H1 (cell line): ENCODE data around the gene MYH16. TPM values are rescaled to one million over a fixed set of nuclear protein-coding genes. Genes with fewer than 3 reads are reported as not detected.

ENCODE experiments used
- CTCF ChIA-PET: fragments of 300-600 bp; sonication (Branson Sonifier 250); formaldehyde crosslinking; loops from one replicate; lab custom pipeline; 2021; ENCODE audit not compliant: partially characterized antibody; lab: Charles Lee
- POLR2A ChIA-PET: fragments of 300-600 bp; sonication (Branson Sonifier 250); formaldehyde crosslinking; loops from one replicate; lab custom pipeline; 2021; ENCODE audit warnings: inconsistent platforms; ENCODE audit not compliant: partially characterized antibody; lab: Charles Lee
- DNase-seq, 2 experiments: peaks; one replicate each; pipeline versions ENCODE4 v3.0.0 to v3.0.0-alpha.2; 2010 to 2022; ENCODE audit warnings: low spot score in 2 of 2, low read depth in 1 of 2, mixed read lengths in 1 of 2
- FAIRE-seq: peaks from 2 replicates; lab custom pipeline; 2011; peaks lifted over from hg19 to GRCh38; lab: Jason Lieb, UNC
- H2AFZ ChIP-seq: 2 replicates; pipeline ENCODE4 v1.8.1; 2012; ENCODE audit warnings: low read length, inconsistent platforms
- H2AK5ac ChIP-seq: 2 replicates; pipeline ENCODE4 v1.6.1; 2013; ENCODE audit warnings: low read depth, low read length
- H2BK120ac ChIP-seq: replicated peaks from 2 replicates; pipeline ENCODE3; 2013; ENCODE audit warnings: low read depth, low read length, inconsistent platforms
- H2BK12ac ChIP-seq: 2 replicates; pipeline ENCODE4 v1.6.1; 2013; ENCODE audit warnings: low read depth, low read length
- H2BK15ac ChIP-seq: 2 replicates; pipeline ENCODE4 v1.6.1; 2013; ENCODE audit warnings: low read length
- H2BK20ac ChIP-seq: 2 replicates; pipeline ENCODE4 v1.6.1; 2013; ENCODE audit warnings: low read length
- H2BK5ac ChIP-seq: 2 replicates; pipeline ENCODE4 v1.6.1; 2013; ENCODE audit warnings: low read depth, low read length
- H3K14ac ChIP-seq: 2 replicates; pipeline ENCODE4 v1.6.1; 2013; ENCODE audit warnings: inconsistent platforms; ENCODE audit not compliant: insufficient read length
- H3K18ac ChIP-seq: 2 replicates; pipeline ENCODE4 v1.6.1; 2013; ENCODE audit warnings: low read length; ENCODE audit errors: extremely low read depth
- H3K23ac ChIP-seq: 2 replicates; pipeline ENCODE4 v1.6.1; 2013; ENCODE audit warnings: inconsistent platforms; ENCODE audit not compliant: insufficient read length
- H3K23me2 ChIP-seq: 2 replicates; pipeline ENCODE4 v1.6.1; 2013; ENCODE audit warnings: low read depth, low read length
- H3K27ac ChIP-seq: 2 replicates; pipeline ENCODE4 v1.6.1; 2011; ENCODE audit warnings: low read depth, low read length, inconsistent platforms
- H3K27me3 ChIP-seq, 4 experiments: replicated peaks in 1 of 4; 1 replicate in 1 of 4; 2 replicates in 3 of 4; pipeline versions ENCODE4 v1.6.1 to v1.8.1; 2011 to 2013; ENCODE audit warnings: low read length in 3 of 4, mild to moderate bottlenecking in 3 of 4, inconsistent platforms in 2 of 4, mixed read lengths in 2 of 4, moderate library complexity in 1 of 4; ENCODE audit not compliant: control insufficient read depth in 3 of 4, insufficient read depth in 3 of 4; ENCODE audit errors: extremely low read depth in 1 of 4
- H3K36me3 ChIP-seq, 4 experiments: 2 replicates each; pipeline versions ENCODE4 v1.6.1 to v1.8.1; 2011 to 2013; ENCODE audit warnings: mild to moderate bottlenecking in 4 of 4, low read length in 3 of 4, moderate library complexity in 2 of 4, control low read depth in 1 of 4, inconsistent platforms in 1 of 4; ENCODE audit not compliant: insufficient read depth in 4 of 4, control insufficient read depth in 2 of 4
- H3K4ac ChIP-seq: replicated peaks from 2 replicates; pipeline ENCODE3; 2013; ENCODE audit warnings: low read length, low read depth, mixed read lengths, inconsistent platforms; ENCODE audit not compliant: insufficient read length
- H3K4me1 ChIP-seq, 4 experiments: replicated peaks in 1 of 4; 1 replicate in 1 of 4; 2 replicates in 3 of 4; pipeline versions ENCODE4 v1.6.1 to v1.8.1; 2011 to 2013; ENCODE audit warnings: low read length in 3 of 4, inconsistent platforms in 2 of 4, mixed read lengths in 1 of 4; ENCODE audit not compliant: insufficient read depth in 4 of 4, control insufficient read depth in 3 of 4
- H3K4me2 ChIP-seq, 2 experiments: 2 replicates each; pipeline versions ENCODE4 v1.6.1 to v1.8.1; 2011 to 2013; ENCODE audit warnings: low read depth in 2 of 2, low read length in 2 of 2, control low read depth in 1 of 2, inconsistent platforms in 1 of 2, mild to moderate bottlenecking in 1 of 2; ENCODE audit not compliant: insufficient read depth in 1 of 2
- H3K4me3 ChIP-seq, 4 experiments: fragments of 200-600, 300-600 bp in 1 of 4; sonication (generic), shearing (Covaris generic), sonication (Bioruptor Twin) in 1 of 4; 2 replicates each; pipeline versions ENCODE4 v1.5.1 to v1.8.1; 2011 to 2016; ENCODE audit warnings: low read length in 4 of 4, low read depth in 3 of 4, control low read depth in 2 of 4, inconsistent platforms in 2 of 4, mild to moderate bottlenecking in 2 of 4, mixed read lengths in 1 of 4, moderate library complexity in 1 of 4; ENCODE audit not compliant: insufficient read depth in 2 of 4; ENCODE audit errors: extremely low read depth in 1 of 4
- H3K56ac ChIP-seq: replicated peaks from 2 replicates; pipeline ENCODE3; 2013; ENCODE audit warnings: low read depth, mild to moderate bottlenecking, mixed read lengths, low read length, inconsistent platforms; ENCODE audit not compliant: insufficient read length
- H3K79me1 ChIP-seq: 2 replicates; pipeline ENCODE4 v1.6.1; 2013; ENCODE audit warnings: low read depth, low read length, control low read depth
- H3K79me2 ChIP-seq, 2 experiments: 2 replicates each; pipeline versions ENCODE4 v1.6.1 to v1.8.1; 2012 to 2013; ENCODE audit warnings: low read length in 2 of 2, mild to moderate bottlenecking in 2 of 2, inconsistent platforms in 1 of 2; ENCODE audit not compliant: insufficient read depth in 2 of 2, control insufficient read depth in 1 of 2
- H3K9ac ChIP-seq, 4 experiments: replicated peaks in 1 of 4; 1 replicate in 1 of 4; 2 replicates in 3 of 4; pipeline versions ENCODE4 v1.6.1 to v1.8.1; 2011 to 2013; ENCODE audit warnings: low read depth in 3 of 4, low read length in 3 of 4, control low read depth in 2 of 4, mild to moderate bottlenecking in 2 of 4, moderate library complexity in 2 of 4, inconsistent platforms in 1 of 4; ENCODE audit errors: extremely low read depth in 1 of 4
- H3K9me3 ChIP-seq, 2 experiments: 2 replicates each; pipeline versions ENCODE4 v1.6.1 to v1.8.1; 2012 to 2013; ENCODE audit warnings: mild to moderate bottlenecking in 2 of 2, moderate library complexity in 2 of 2, control low read depth in 1 of 2, inconsistent platforms in 1 of 2, low read depth in 1 of 2, low read length in 1 of 2, mixed read lengths in 1 of 2; ENCODE audit not compliant: insufficient read depth in 2 of 2
- H4K20me1 ChIP-seq, 2 experiments: replicated peaks in 1 of 2; 2 replicates each; pipeline versions ENCODE3 to v1.8.1; 2011 to 2013; ENCODE audit warnings: inconsistent platforms in 2 of 2, low read length in 2 of 2, mild to moderate bottlenecking in 1 of 2; ENCODE audit not compliant: insufficient read depth in 2 of 2, control insufficient read depth in 1 of 2
- H4K5ac ChIP-seq: 2 replicates; pipeline ENCODE4 v1.6.1; 2013; ENCODE audit warnings: low read length, low read depth, mixed read lengths, inconsistent platforms; ENCODE audit not compliant: insufficient read length
- H4K8ac ChIP-seq: 2 replicates; pipeline ENCODE4 v1.8.0; 2013; ENCODE audit warnings: mild to moderate bottlenecking, moderate library complexity, low read length, inconsistent platforms; ENCODE audit not compliant: insufficient read depth; ENCODE audit errors: extremely low read depth
- H4K91ac ChIP-seq: replicated peaks from 2 replicates; pipeline ENCODE3; 2013; ENCODE audit warnings: low read length, mixed read lengths, inconsistent platforms; ENCODE audit not compliant: insufficient read length
- CEBPB ChIP-seq: IDR thresholded peaks from 2 replicates; pipeline ENCODE4 v1.6.1; 2012; ENCODE audit warnings: low read depth, low read length
- CHD1 ChIP-seq: IDR thresholded peaks from 2 replicates; pipeline ENCODE4 v1.6.1; 2012; ENCODE audit warnings: low read depth, low read length, improper control_type of control experiment
- EGR1 ChIP-seq: IDR thresholded peaks from 2 replicates; pipeline ENCODE4 v1.6.1; 2011; ENCODE audit warnings: low read depth, low read length, borderline replicate concordance
- EP300 ChIP-seq, 2 experiments: IDR thresholded peaks; 1 replicate in 1 of 2; 2 replicates in 1 of 2; pipeline ENCODE4 v1.6.1; 2011 to 2012; ENCODE audit warnings: low read depth in 2 of 2, low read length in 2 of 2, mild to moderate bottlenecking in 2 of 2, borderline replicate concordance in 1 of 2, inconsistent platforms in 1 of 2, moderate library complexity in 1 of 2
- GTF2F1 ChIP-seq: IDR thresholded peaks from 2 replicates; pipeline ENCODE4 v1.6.1; 2012; ENCODE audit warnings: low read depth, low read length, improper control_type of control experiment, borderline replicate concordance
- POLR2AphosphoS5 ChIP-seq: IDR thresholded peaks from 2 replicates; pipeline ENCODE4 v1.6.1; 2011; ENCODE audit warnings: low read depth, low read length
- RFX5 ChIP-seq: IDR thresholded peaks from 2 replicates; pipeline ENCODE4 v1.6.1; 2011; ENCODE audit warnings: low read depth, low read length, improper control_type of control experiment, borderline replicate concordance
- SIN3A ChIP-seq, 2 experiments: IDR thresholded peaks in 1 of 2; conservative IDR thresholded peaks in 1 of 2; 2 replicates each; pipeline ENCODE4 v1.6.1; 2011 to 2012; ENCODE audit warnings: low read length in 2 of 2, improper control_type of control experiment in 1 of 2, low read depth in 1 of 2, mild to moderate bottlenecking in 1 of 2
- TEAD4 ChIP-seq: IDR thresholded peaks from 2 replicates; pipeline ENCODE4 v1.6.1; 2012; ENCODE audit warnings: low read depth, low read length, inconsistent platforms, mixed read lengths
- WGBS, 2 experiments: shearing (Covaris generic) in 1 of 2; methylation state at CpG; one replicate each; pipeline versions ENCODE4 v1.1.6 to v1.1.7; 2013 to 2015; ENCODE audit warnings: low lambda C conversion rate in 2 of 2, mixed read lengths in 2 of 2, inconsistent platforms in 1 of 2, low coverage in 1 of 2, missing lambda C conversion rate in 1 of 2; ENCODE audit not compliant: insufficient replicate concordance in 2 of 2, insufficient coverage in 1 of 2, insufficient read length in 1 of 2; ENCODE audit errors: extremely low coverage in 1 of 2, missing lambda C conversion rate in 1 of 2; 5-methylcytosine and 5-hydroxymethylcytosine counted together
- polyA plus RNA-seq, 7 experiments: library from polyadenylated mRNA; depleted of rRNA in 3 of 7; stranded (reverse) in 5 of 7; unstranded in 2 of 7; fragments of >200 nt in 5 of 7; fragments of 200-250 nt in 2 of 7; gene quantifications; 1 replicate in 5 of 7; 2 replicates in 1 of 7; 4 replicates in 1 of 7; pipeline versions ENCODE4 v1.2.1 to v1.2.3, GENCODE V29; 2011 to 2013; ENCODE audit warnings: missing spikeins in 2 of 7, mixed read lengths in 2 of 7
- total RNA-seq: library from RNA; stranded (reverse); fragmentation: NEBNext Ultra II Directional; extraction: Animal tissue kit (Norgen Biotek cat#: 25700); gene quantifications from 2 replicates; pipeline ENCODE4 v1.2.1, GENCODE V29; 2021
- TF ChIP-seq, protein P1 (sequence below): IDR thresholded peaks from 2 replicates; pipeline ENCODE4 v1.6.1; 2011; ENCODE audit warnings: low read depth, mild to moderate bottlenecking, low read length; ENCODE audit not compliant: insufficient read depth

The MYH16 gene
- total and polyA plus RNA-seq, 2 of the 8 experiments (the other 6 are each of a cell fraction or from before 2014, with no cell fraction given): not detected

DNA sequence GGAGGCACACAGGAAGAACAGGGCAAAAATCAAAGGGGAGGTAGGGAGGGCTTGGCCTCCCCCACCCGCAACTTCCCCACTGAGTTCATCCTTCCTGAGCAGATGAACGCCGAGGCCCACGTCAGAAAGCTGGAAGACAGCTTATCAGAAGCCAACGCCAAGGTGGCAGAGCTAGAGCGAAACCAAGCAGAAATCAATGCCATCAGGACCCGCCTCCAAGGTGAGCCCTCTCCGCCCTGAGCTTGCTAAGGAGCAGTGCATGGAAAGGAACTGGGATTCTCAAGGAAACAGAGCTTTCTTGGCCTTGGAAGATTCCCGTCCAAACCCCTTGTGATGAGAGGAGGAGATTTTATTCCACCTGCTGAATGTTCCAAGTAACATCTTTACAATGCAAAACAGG lies 16.5 kb downstream of the MYH16 start:
- H2AK5ac ChIP-seq: no peak overlapping the region
- peaks cover 0 to 4% (median 0%) of the 10 kb centered on the region in 4 experiments; a peak in 1 of 7 replicates for H3K4me1 ChIP-seq
- H3K14ac ChIP-seq: no peak overlapping the region
- no peak overlapping the region for H2BK15ac ChIP-seq
- H3K9me3 ChIP-seq: no peaks in the 10 kb centered on the region
- H3K4ac ChIP-seq: no peak overlapping the region
- WGBS, 2 experiments: 81% methylated on average over 9 of the region's 9 CpGs; no CpG with 5 or more reads in 1 of the 2 experiments
- no peak overlapping the region for H3K56ac ChIP-seq
- H2BK5ac ChIP-seq: no peak overlapping the region
- no peak overlapping the region for H4K91ac ChIP-seq
- H4K20me1 ChIP-seq: no peaks in the 10 kb centered on the region
- H3K23me2 ChIP-seq: no peaks in the 10 kb centered on the region
- H2BK120ac ChIP-seq: no peak overlapping the region
- TF ChIP-seq GTF2F1 (no peak), EGR1 (no peak), EP300 (IDR thresholded peaks at IDR 0.05; ENCODE audit: borderline replicate concordance in 1 of 2, low read depth in 2 of 2, low read length in 2 of 2) (no peak), CEBPB (no peak), POLR2AphosphoS5 (no peak), CHD1 (no peak), RFX5 (no peak), TEAD4 (no peak), SIN3A (conservative IDR thresholded peaks at IDR 0.05 in 1 of 2, IDR thresholded peaks at IDR 0.05 in 1 of 2; ENCODE audit: low read depth in 1 of 2, low read length in 2 of 2) (no peak)
- TF ChIP-seq, protein P1, sequence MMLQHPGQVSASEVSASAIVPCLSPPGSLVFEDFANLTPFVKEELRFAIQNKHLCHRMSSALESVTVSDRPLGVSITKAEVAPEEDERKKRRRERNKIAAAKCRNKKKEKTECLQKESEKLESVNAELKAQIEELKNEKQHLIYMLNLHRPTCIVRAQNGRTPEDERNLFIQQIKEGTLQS: no peak
- TF ChIP-seq, all 59 proteins: peak for 0
- Histone ChIP-seq H3K4me3 (no peak overlapping the region), H3K27me3 (no peaks in the 10 kb centered on the region), H3K18ac (no peak overlapping the region), H2BK12ac (no peak overlapping the region), H3K79me2 (no peaks in the 10 kb centered on the region), H4K8ac (no peak overlapping the region; the same call in 1 of the 2 replicates), H3K4me2 (no peak overlapping the region), H3K79me1 (no peaks in the 10 kb centered on the region), H2AFZ (no peak overlapping the region; the same call in 1 of the 2 replicates), H4K5ac (no peak overlapping the region), H2BK20ac (no peak overlapping the region), H3K23ac (no peak overlapping the region), H3K36me3 (no peaks in the 10 kb centered on the region), H3K9ac (no peak overlapping the region), H3K27ac (no peak overlapping the region)
- POLR2A ChIA-PET: no interaction called here
- DNase-seq (no peak), FAIRE-seq (no peak)
- CTCF ChIA-PET: interaction anchor here (0.6 to 1.5 kb wide), 5 partner anchors 13 to 253 kb away, joined by 3 to 4 read pairs (median 3); no protein-coding TSS in a partner anchor
